Kidney (tissue), 14 donors: ENCODE measurements around the gene ITPKB. TPM values are rescaled to one million over a fixed set of nuclear protein-coding genes. Genes with fewer than 3 reads are reported as not detected.

Experiments
- DNase-seq, 5 donors: peaks; one replicate each; pipeline ENCODE4 v3.0.0-alpha.2; 2013 to 2020
- FAIRE-seq: peaks from 2 replicates; lab custom pipeline; 2012; peaks lifted over from hg19 to GRCh38; lab: Jason Lieb, UNC
- H3K27ac ChIP-seq, 2 donors: one replicate each; pipeline ENCODE4 v1.7.0; 2013; ENCODE audit warnings: low read depth in 2 of 2, low read length in 2 of 2, inconsistent platforms in 1 of 2
- H3K27me3 ChIP-seq: one replicate; pipeline ENCODE4 v1.7.1; 2013; ENCODE audit warnings: low read length, inconsistent platforms; ENCODE audit not compliant: control insufficient read depth, insufficient read depth
- H3K36me3 ChIP-seq, 3 donors: one replicate each; pipeline versions ENCODE4 v1.7.0 to v1.7.1; 2013; ENCODE audit warnings: low read length in 3 of 3, control low read depth in 1 of 3, inconsistent platforms in 1 of 3; ENCODE audit not compliant: insufficient read depth in 3 of 3, control insufficient read depth in 2 of 3
- H3K4me1 ChIP-seq, 3 donors: one replicate each; pipeline versions ENCODE4 v1.7.0 to v1.7.1; 2013; ENCODE audit warnings: low read length in 3 of 3, inconsistent platforms in 1 of 3, low read depth in 1 of 3; ENCODE audit not compliant: control insufficient read depth in 2 of 3, insufficient read depth in 2 of 3
- H3K4me3 ChIP-seq, 3 donors: one replicate each; pipeline versions ENCODE4 v1.7.0 to v1.8.1; 2013; ENCODE audit warnings: low read length in 3 of 3, control low read depth in 1 of 3, inconsistent platforms in 1 of 3
- H3K9ac ChIP-seq, 3 donors: one replicate each; pipeline versions ENCODE4 v1.7.0 to v1.7.1; 2013; ENCODE audit warnings: low read length in 3 of 3, control low read depth in 1 of 3, inconsistent platforms in 1 of 3
- H3K9me3 ChIP-seq, 3 donors: one replicate each; pipeline versions ENCODE4 v1.7.0 to v1.7.1; 2013; ENCODE audit warnings: low read length in 3 of 3, control low read depth in 1 of 3, inconsistent platforms in 1 of 3; ENCODE audit not compliant: control insufficient read depth in 2 of 3, insufficient read depth in 1 of 3
- intact Hi-C: fragments of 100-400 bp; cut with DNase I; formaldehyde crosslinking; loops from one replicate; pipeline ENCODE4 v1.11.1; 2022
- polyA plus RNA-seq: library from polyadenylated mRNA; stranded (reverse); fragments of 350-450 nt; fragmentation: Illumina TruSeq; extraction: RNeasy Lipid Tissue Mini Kit (QIAGEN cat#74804); gene quantifications from one replicate; pipeline ENCODE4 v1.2.3, GENCODE V29; 2014; ENCODE audit warnings: low read depth, low replicate concordance; ENCODE audit not compliant: insufficient read depth
- total RNA-seq: library from RNA; stranded (reverse); fragmentation: NEBNext Ultra II Directional; extraction: Animal tissue kit (Norgen Biotek cat#: 25700); gene quantifications from one replicate; pipeline ENCODE4 v1.2.1, GENCODE V29; 2021
- TF ChIP-seq, protein P1 (sequence below): IDR thresholded peaks from 3 replicates; pipeline ENCODE4 v1.5.1; 2012; ENCODE audit warnings: mild to moderate bottlenecking, moderate library complexity, borderline replicate concordance; ENCODE audit not compliant: insufficient read depth; ENCODE audit errors: extremely low read depth
- donor health status: control.
- donor health status: control.
- donor health status: control.
- donor health status: control.
- donor health status: control.
- donor health status: DM: yes; HTN: yes; CAD: no.
- donor health status: Normal renal cell carcinoma (clear cell type).

Gene ITPKB
- total and polyA plus RNA-seq, 2 donors from 2014 or later: 20.2 to 39.3 TPM

DNA sequence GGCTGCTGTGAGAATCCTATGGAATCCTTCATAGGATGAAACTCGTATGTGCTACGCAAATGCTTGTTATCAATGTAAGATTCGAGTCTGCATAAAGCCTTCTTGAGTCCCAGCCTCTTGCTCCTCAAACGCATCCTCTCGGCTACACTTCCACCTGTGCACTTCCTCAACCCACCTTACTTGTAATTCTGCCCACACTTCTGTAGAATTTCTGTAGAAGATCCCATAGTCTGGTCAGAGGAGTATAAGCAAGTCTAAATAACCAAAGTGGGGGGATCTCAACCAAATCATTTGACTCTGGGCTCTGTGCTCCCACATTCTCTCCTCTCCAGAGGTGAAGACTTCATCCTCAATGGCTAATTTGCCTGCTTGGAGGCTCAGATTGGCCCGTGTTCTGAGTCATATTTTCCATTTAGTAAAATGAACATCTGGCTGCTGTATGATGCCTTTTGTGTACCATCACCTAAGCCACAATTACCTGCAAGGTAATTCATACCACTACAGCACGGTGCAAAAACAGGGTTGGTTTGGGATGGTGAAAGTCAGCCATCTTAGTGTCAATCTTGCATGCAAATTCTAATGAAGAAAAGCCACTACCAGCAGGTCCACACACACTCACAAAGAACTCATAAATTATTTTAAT lies 63.2 kb downstream of the ITPKB start:
- H3K4me1 ChIP-seq: peaks cover 0 to 26% (median 25%) of the 10 kb centered on the region in 3 donors
- no peaks in the 10 kb centered on the region for H3K9me3 ChIP-seq
- intact Hi-C loops: no loop called here
- DNase-seq (no peak), FAIRE-seq (no peak)
- TF ChIP-seq, protein P1, sequence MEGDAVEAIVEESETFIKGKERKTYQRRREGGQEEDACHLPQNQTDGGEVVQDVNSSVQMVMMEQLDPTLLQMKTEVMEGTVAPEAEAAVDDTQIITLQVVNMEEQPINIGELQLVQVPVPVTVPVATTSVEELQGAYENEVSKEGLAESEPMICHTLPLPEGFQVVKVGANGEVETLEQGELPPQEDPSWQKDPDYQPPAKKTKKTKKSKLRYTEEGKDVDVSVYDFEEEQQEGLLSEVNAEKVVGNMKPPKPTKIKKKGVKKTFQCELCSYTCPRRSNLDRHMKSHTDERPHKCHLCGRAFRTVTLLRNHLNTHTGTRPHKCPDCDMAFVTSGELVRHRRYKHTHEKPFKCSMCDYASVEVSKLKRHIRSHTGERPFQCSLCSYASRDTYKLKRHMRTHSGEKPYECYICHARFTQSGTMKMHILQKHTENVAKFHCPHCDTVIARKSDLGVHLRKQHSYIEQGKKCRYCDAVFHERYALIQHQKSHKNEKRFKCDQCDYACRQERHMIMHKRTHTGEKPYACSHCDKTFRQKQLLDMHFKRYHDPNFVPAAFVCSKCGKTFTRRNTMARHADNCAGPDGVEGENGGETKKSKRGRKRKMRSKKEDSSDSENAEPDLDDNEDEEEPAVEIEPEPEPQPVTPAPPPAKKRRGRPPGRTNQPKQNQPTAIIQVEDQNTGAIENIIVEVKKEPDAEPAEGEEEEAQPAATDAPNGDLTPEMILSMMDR: no peak
- no peaks in the 10 kb centered on the region for H3K27me3 ChIP-seq
- peak overlapping the region; percentile 63 to 65 for H3K27ac ChIP-seq
- H3K4me3 ChIP-seq: no peak overlapping the region
- H3K36me3 ChIP-seq: no peaks in the 10 kb centered on the region
- peak overlapping the region in 1 of 3 donors; percentile 7 for H3K9ac ChIP-seq

DNA sequence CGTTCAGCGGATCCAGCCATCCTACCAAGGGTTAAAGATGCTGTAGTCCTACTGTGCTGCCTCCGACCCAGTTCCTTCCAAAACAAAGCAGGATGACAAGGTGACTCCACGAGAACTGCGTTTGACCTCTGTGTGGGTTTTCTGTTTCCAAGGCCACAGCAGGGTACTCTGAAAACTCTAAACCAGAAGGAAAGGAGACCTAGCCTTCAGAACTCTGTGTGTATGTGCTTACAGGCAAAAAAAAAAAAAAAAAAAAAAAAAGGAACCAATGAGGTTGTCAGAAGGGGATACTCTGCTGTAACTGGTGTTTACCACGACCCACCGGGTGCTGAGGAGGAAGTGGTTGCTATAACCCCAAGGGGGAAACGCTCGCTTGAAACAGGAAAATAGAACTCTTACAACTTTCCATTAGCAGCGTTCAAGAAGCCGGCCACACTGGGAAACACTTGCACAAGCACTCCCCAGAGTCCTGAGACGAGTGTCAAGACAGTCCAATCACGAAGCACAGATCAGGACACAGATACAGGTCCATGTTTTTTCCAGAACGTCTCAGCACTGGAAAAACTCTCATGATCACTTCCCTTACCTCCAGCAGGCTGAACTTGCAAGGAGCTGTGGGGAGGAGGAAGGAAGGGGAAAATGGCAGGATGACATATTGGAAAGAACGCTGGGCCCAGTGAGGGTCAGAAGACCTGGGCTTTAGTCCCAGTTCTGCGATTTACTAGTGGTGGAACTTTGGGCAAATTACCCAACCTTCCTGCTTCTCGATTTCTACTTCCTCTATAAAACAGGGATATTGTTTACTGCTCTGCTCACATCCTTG lies 64.0 kb downstream of the ITPKB start:
- no peaks in the 10 kb centered on the region for H3K9me3 ChIP-seq
- H3K36me3 ChIP-seq: no peaks in the 10 kb centered on the region
- peak overlapping the region; percentile 63 to 65 for H3K27ac ChIP-seq
- DNase-seq: peak in 2 of 5 donors; percentile 61 to 70
- FAIRE-seq: no peak
- intact Hi-C loops: no loop called here
- no peaks in the 10 kb centered on the region for H3K27me3 ChIP-seq
- peaks cover 0 to 25% (median 21%) of the 10 kb centered on the region in 3 donors for H3K4me1 ChIP-seq
- no peak overlapping the region for H3K4me3 ChIP-seq
- TF ChIP-seq, protein P1: no peak
- peak overlapping the region in 1 of 3 donors; percentile 1 for H3K9ac ChIP-seq

DNA sequence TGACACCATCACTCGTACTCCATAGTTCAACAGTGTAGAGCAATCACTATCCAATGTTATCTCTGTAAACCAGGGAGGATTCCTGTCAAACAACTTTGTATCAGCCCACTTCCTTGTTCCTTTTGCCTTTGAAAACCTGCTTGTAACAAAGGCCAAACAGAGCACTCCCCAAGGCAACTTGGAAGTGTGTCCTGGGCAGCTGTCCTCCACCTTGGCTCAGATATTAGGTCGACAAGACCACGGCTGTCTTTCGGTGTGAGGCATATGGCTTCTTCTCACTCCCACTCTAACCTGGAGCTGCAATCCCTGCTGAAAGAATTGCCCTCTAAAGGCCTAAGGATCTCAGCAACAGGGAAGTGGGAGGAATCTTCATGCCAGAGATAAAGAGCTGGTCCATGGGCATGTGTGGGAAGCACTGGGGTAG lies 66.7 kb downstream of the ITPKB start:
- FAIRE-seq: no peak
- no peak overlapping the region for H3K27ac ChIP-seq
- intact Hi-C loops: no loop called here
- H3K27me3 ChIP-seq: no peaks in the 10 kb centered on the region
- peaks cover 0 to 15% (median 14%) of the 10 kb centered on the region in 3 donors for H3K4me1 ChIP-seq
- H3K9ac ChIP-seq: no peak overlapping the region
- H3K4me3 ChIP-seq: no peak overlapping the region
- no peaks in the 10 kb centered on the region for H3K36me3 ChIP-seq
- no peak for DNase-seq
- TF ChIP-seq, protein P1: no peak
- H3K9me3 ChIP-seq: no peaks in the 10 kb centered on the region
